ENCODE measurements around the gene WDR27.

DNA sequence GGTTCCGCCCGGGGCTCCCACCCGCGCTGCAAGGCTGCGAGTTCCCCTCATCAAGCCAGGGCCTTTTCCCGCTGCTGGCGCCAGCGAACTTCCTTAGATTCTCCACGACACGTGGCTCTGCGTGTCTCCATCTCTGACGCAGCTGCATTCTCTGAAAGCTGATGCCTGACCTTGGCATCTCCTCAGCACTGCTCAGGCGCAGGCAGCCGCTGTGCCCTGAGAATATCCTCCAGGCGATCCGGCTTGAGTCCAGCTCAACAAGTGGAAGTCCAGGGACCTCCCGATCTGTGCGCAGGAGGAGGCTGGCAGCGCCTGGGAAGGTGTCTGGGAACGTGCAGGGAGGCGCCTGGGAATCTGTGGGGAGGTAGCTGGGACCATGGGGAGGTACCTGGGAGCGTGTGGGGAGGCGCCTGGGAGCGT, 277.0 kb downstream of the WDR27 start:
- TF ChIP-seq, protein P1, sequence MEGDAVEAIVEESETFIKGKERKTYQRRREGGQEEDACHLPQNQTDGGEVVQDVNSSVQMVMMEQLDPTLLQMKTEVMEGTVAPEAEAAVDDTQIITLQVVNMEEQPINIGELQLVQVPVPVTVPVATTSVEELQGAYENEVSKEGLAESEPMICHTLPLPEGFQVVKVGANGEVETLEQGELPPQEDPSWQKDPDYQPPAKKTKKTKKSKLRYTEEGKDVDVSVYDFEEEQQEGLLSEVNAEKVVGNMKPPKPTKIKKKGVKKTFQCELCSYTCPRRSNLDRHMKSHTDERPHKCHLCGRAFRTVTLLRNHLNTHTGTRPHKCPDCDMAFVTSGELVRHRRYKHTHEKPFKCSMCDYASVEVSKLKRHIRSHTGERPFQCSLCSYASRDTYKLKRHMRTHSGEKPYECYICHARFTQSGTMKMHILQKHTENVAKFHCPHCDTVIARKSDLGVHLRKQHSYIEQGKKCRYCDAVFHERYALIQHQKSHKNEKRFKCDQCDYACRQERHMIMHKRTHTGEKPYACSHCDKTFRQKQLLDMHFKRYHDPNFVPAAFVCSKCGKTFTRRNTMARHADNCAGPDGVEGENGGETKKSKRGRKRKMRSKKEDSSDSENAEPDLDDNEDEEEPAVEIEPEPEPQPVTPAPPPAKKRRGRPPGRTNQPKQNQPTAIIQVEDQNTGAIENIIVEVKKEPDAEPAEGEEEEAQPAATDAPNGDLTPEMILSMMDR (IDR thresholded peaks at IDR 0.05) = no peak
- TF ChIP-seq POLR2A (IDR thresholded peaks at IDR 0.05) (no peak), EP300 (IDR thresholded peaks at IDR 0.05) (no peak)
